ENCODE measurements around the gene ZNF804B.

- TF ChIP-seq EZH2 (IDR thresholded peaks at IDR 0.05; ENCODE audit: low read length, unreplicated experiment), result no peak
- TF ChIP-seq CTCF (conservative IDR thresholded peaks at IDR 0.05; ENCODE audit: low read depth, low read length), result no peak
- TF ChIP-seq EZH2phosphoT487 (IDR thresholded peaks at IDR 0.05; ENCODE audit: borderline replicate concordance, low read length), result no peak
These were observed 129.2 kb downstream of the ZNF804B start for GRCh38 chr7:88888684-88889083.
